Measurements from ENCODE around the gene DKK2. TPM values are rescaled to one million over a fixed set of nuclear protein-coding genes. Genes with fewer than 3 reads are reported as not detected.

Gene DKK2
- total and polyA plus RNA-seq, 10 of the 15 experiments (the other 5 are each of a cell fraction or from before 2014, with no cell fraction given): not detected

DNA sequence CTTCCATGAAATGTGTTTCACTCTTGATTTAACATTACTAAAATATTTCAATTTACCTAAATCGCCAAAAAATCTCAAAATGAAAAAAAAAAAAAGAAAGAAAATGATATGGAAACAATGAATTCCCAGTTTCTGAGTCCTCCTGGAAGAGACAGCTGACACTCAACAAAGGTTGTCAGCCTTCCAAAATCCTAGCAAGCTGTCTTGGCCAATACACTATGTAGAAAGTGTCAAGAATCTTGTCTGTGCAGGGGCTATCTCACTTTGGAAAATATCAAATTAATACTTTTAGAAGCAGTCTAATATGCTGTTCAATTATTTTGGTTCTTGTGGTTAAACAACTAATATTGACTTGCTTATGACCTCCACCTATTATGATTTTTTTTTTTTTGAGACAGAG is 8.7 kb downstream of the DKK2 start:
- Histone ChIP-seq H3K27me3 (replicated peaks in 1 of 2; ENCODE audit: control insufficient read depth in 2 of 2, insufficient read depth in 2 of 2, low read length in 1 of 2) (no peaks in the 10 kb centered on the region), H3K36me3 (ENCODE audit: control insufficient read depth in 2 of 2, insufficient read depth in 2 of 2, low read length in 1 of 2) (no peaks in the 10 kb centered on the region), H2AFZ (ENCODE audit: control insufficient read depth, low read depth, low read length) (no peak overlapping the region), H3K9ac (ENCODE audit: control insufficient read depth, insufficient read depth, low read length) (no peak overlapping the region), H4K20me1 (ENCODE audit: control insufficient read depth, insufficient read depth) (no peaks in the 10 kb centered on the region), H3K27ac (ENCODE audit: control insufficient read depth, insufficient read depth) (no peak overlapping the region), H3K4me1 (ENCODE audit: control insufficient read depth, insufficient read depth, low read length) (no peaks in the 10 kb centered on the region), H3K4me3 (no peak overlapping the region), H3K4me2 (ENCODE audit: control insufficient read depth, insufficient read depth) (no peak overlapping the region), H3K79me2 (ENCODE audit: control insufficient read depth, insufficient read depth, low read length) (no peaks in the 10 kb centered on the region), H3K9me3 (replicated peaks; ENCODE audit: control insufficient read depth, insufficient read depth, low read length) (no peaks in the 10 kb centered on the region)
- no peak for DNase-seq (ENCODE audit: low read depth, low spot score)
- no peak for FAIRE-seq
- WGBS (ENCODE audit: insufficient coverage, insufficient replicate concordance, low lambda C conversion rate, missing lambda C conversion rate): 0% methylated on average over 1 of the region's 1 CpG
- no TSS peak for BruUV-seq (replicated peaks)
- ChIA-PET POLR2A (no interaction called here), RAD21 (ENCODE audit: unreplicated experiment) (no interaction called here), SMC1A (ENCODE audit: uncharacterized antibody, unreplicated experiment) (no interaction called here), CTCF (interaction anchor here (1.0 kb wide), 1 partner anchor 11 kb away, joined by 4 read pairs; no protein-coding TSS in a partner anchor)
- TF ChIP-seq IKZF1 (conservative IDR thresholded peaks at IDR 0.05) (no peak), IRF4 (IDR thresholded peaks at IDR 0.05; ENCODE audit: low read depth, low read length) (no peak), BHLHE40 (IDR thresholded peaks at IDR 0.05; ENCODE audit: borderline replicate concordance in 1 of 2, low read depth in 2 of 2, low read length in 1 of 2) (no peak), EED (IDR thresholded peaks at IDR 0.05; ENCODE audit: low read depth) (no peak), KLF5 (IDR thresholded peaks at IDR 0.05; ENCODE audit: partially characterized antibody) (no peak), SMARCA5 (IDR thresholded peaks at IDR 0.05) (no peak), SMAD1 (IDR thresholded peaks at IDR 0.05; ENCODE audit: low read depth, partially characterized antibody) (no peak), IRF3 (IDR thresholded peaks at IDR 0.05) (no peak), MEF2A (IDR thresholded peaks at IDR 0.05; ENCODE audit: insufficient read depth, low read depth, low read length) (no peak), PAX8 (IDR thresholded peaks at IDR 0.05) (no peak), SUPT20H (IDR thresholded peaks at IDR 0.05; ENCODE audit: borderline replicate concordance, control insufficient read depth, low read depth, low read length) (no peak), YY1 (IDR thresholded peaks at IDR 0.05; ENCODE audit: low read depth, low read length) (no peak)
- TF ChIP-seq, protein P1, sequence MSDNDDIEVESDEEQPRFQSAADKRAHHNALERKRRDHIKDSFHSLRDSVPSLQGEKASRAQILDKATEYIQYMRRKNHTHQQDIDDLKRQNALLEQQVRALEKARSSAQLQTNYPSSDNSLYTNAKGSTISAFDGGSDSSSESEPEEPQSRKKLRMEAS (IDR thresholded peaks at IDR 0.05; ENCODE audit: low read depth, low read length): no peak
- intact Hi-C loops (cut with micrococcal nuclease; ENCODE audit: unreplicated experiment) (no loop called here), in situ Hi-C loops (cut with MboI) (loop anchor here (25.0 kb wide), 1 partner anchor 710 kb away; no protein-coding TSS in a partner anchor)
- no peak for ATAC-seq

All from GM12878 (cell line).